Measurements from ENCODE around the gene NLGN2.

GRCh38 chr17:7428557-7428956 is 20.9 kb downstream of the NLGN2 start, which contains the start of gene SPEM3:
- TF ChIP-seq CTCF (IDR thresholded peaks at IDR 0.05; ENCODE audit: insufficient read depth, low read length) (no peak), POLR2AphosphoS5 (IDR thresholded peaks at IDR 0.05; ENCODE audit: low read depth) (no peak)

All from HL-60 (cell line).